DLD1 (cell line): ENCODE data around the gene ART3.
"Not testable (repeated sequence)": the region's sequence is repeated elsewhere in the genome, so short reads cannot be mapped to it uniquely, and the experiment has no call there.

Experiments
- in situ Hi-C: cut with HindIII; loops from 2 replicates; pipeline ENCODE4 v1.10.0; 2017; ENCODE audit warnings: low sequenced_read_pairs

ART3 gene

GRCh38 chr4:76074468-76074867 is at the start of gene ART3:
Gene ART3 (plus strand): TSS chr4:76074709. CDS start chr4:76075890, 1,181 bp downstream.
- in situ Hi-C loops: no loop called here

GRCh38 chr4:76028350-76028765 is 46.2 kb upstream of the ART3 start:
- in situ Hi-C loops: no loop called here

DNA sequence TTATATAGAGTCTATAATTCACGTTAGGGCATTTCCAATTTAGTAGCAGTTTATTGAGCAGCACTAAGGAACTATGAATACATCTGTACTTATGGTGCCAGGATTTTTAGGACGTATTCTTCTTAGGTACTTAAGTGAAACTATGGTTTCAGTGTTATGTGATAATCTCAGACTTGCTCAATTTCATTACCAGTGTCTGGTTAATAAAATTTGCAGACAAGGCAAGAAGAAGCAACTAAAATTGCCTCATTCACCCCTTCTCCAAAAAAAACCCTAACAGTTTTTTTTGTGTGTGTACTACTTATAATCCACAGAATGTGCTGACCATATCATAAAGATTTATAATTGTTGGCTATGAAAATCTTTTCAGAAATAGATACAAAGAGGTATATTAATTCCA is 45.2 kb upstream of the ART3 start:
- in situ Hi-C loops: no loop called here

GRCh38 chr4:76035141-76035540 is 39.4 kb upstream of the ART3 start:
- in situ Hi-C loops: no loop called here

- in situ Hi-C loops: no loop called here
Observed at GRCh38 chr4:76035799-76036380, 38.6 kb upstream of the ART3 start, which contains the start of gene CXCL11. Gene CXCL11 (minus strand): TSS chr4:76036070. CDS start chr4:76035987, 83 bp downstream.

DNA sequence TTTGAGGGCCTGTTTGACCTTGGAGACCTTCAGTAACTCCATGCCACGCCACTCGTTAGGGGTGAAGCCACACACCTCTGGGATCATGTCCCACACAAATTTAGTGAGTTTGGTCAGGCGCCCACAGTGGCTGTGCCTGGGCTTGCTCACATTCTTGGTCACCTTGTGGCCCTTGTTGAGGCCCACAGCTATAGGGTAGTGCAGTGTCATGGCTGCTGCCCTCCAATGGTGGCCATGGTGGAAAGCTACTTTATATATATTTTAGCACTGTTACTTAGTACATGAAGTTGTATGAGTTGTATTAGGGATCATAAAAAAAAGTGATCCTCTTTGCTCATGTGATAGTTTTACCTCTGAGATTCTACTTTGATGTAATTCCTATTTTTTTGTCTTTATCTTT is 37.7 kb upstream of the ART3 start:
- in situ Hi-C loops: no loop called here

DNA sequence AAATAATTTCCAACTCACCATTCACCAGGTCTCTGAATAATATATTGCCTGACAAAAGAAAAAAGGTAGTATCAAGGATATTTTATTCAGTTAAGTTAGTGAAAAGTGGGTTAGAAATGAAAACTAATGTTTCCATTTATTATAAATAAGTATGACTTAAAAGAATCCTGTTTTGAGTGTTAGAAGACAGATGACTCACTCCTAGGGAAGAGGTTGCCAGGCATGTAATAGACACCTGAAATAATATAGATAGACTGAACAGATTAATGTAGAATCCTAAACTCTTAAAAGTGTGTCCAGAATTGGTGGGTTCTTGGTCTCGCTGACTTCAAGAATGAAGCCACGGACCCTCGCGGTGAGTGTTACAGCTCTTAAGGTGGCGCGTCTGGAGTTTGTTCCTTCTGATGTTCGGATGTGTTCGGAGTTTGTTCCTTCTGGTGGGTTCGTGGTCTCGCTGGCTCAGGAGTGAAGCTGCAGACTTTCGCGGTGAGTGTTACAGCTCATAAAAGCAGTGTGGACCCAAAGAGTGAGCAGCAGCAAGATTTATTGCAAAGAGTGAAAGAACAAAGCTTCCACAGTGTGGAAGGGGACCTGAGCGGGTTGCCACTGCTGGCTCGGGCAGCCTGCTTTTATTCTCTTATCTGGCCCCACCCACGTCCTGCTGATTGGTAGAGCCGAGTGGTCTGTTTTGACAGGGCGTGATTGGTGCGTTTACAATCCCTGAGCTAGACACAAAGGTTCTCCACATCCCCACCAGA is 32.1 kb upstream of the ART3 start:
- in situ Hi-C loops: not testable (repeated sequence)

DNA sequence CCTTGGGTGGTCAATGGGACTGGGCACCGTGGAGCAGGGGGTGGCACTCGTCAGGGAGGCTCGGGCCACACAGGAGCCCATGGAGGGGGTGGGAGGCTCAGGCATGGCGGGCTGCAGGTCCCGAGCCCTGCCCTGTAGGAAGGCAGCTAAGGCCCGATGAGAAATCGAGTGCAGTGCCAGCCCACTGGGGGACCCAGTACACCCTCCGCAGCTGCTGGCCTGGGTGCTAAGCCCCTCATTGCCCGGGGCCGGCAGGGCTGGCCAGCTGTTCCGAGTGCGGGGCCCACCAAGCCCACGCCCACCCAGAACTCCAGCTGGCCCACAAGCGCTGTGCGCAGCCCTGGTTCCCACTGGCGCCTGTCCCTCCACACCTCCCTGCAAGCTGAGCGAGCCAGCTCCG is 31.2 kb upstream of the ART3 start:
- in situ Hi-C loops: not testable (repeated sequence)

DNA sequence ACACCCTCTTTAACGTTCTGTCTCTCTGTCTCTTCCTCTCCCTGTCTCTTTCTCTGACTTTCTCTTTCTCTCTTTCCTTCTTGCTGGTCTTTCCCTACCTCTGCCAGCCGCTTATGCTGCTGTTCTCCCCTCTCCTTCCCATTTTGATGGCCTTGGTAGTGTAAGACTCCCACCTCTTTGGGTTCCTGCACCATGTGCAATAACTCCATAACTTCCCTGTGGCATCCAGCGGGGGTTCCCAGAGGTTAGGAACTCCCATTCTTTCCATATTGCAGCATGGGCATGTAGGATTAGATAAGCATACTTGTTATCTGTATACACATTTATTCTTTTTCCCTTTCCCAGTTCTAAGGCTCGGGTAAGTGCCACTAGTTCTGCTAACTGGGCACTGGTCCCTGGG is 29.8 kb upstream of the ART3 start:
- in situ Hi-C loops: not testable (repeated sequence)

- in situ Hi-C loops: not testable (repeated sequence)
Observed at GRCh38 chr4:76049860-76050416, 24.6 kb upstream of the ART3 start.

DNA sequence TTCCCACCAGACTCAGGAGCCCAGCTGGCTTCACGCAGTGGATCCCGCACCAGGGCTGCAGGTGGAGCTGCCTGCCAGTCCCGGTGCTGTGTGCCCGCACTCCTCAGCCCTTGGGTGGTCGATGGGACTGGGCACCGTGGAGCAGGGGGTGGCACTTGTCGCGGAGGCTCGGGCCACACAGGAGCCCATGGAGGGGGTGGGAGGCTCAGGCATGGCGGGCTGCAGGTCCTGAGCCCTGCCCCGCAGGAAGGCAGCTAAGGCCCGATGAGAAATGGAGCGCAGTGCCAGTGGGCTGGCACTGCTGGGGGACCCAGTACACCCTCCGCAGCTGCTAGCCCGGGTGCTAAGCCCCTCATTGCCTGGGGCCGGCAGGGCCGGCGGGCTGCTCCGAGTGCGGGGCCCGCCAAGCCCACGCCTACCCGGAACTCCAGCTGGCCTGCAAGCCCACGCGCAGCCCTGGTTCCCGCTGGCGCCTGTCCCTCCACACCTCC is 23.9 kb upstream of the ART3 start:
- in situ Hi-C loops: not testable (repeated sequence)

DNA sequence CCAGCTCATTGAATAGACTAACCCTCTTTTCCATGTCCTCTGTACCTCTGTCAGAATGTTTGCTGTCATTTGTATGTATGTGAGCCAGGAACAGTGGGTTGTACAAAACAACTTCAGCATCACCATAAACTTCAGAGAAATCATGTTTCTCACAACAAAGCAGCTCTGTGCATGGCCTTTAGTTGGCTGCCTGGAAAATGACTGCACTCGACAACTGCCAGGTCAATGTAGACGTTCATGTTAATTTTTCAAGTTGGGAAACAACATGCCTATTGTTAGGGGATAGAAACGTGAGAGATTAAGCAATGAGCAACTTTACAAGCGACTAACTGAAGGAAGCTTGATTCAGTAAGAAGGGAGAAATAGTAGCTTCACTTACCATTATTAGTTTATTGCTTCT is 20.8 kb upstream of the ART3 start:
- in situ Hi-C loops: no loop called here

- in situ Hi-C loops: loop anchor here (5.0 kb wide), 1 partner anchor 63 kb away; the partner anchor contains the start of gene SDAD1
Observed at GRCh38 chr4:76055016-76055415, 19.5 kb upstream of the ART3 start.

- in situ Hi-C loops: loop anchor here (5.0 kb wide), 1 partner anchor 63 kb away; the partner anchor contains the start of gene SDAD1
Observed at GRCh38 chr4:76055421-76055820, 19.1 kb upstream of the ART3 start.

- in situ Hi-C loops: loop anchor here (5.0 kb wide), 1 partner anchor 66 kb away; the partner anchor contains the start of gene SDAD1
Observed at GRCh38 chr4:76058302-76058701, 16.2 kb upstream of the ART3 start.

DNA sequence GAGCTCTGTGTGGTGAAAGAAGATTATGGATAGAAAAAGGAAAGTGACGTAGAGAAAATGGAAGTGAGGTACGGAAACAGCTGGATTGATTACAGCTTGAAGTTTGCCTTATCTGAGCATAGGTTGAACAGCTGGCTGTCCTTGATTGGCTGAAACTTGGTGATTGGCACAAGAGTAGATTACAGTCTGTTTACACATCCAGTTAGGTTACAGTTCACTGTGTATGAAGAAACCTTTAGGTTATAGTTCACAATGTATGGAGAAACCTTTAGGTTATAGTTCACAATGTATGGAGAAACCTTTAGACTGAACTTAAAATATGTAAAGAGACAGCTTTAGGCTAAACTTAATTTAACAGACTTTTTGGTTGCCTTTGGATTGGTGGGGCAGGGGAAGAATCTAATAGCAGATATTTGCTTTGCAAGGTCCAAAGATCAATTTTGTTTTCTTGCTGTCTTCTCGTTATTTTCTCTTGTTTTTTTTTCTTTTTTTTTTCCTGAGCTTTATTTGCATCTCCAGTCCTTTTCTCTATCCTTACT is 15.6 kb upstream of the ART3 start:
- in situ Hi-C loops: loop anchor here (5.0 kb wide), 1 partner anchor 67 kb away; the partner anchor contains the start of gene SDAD1

DNA sequence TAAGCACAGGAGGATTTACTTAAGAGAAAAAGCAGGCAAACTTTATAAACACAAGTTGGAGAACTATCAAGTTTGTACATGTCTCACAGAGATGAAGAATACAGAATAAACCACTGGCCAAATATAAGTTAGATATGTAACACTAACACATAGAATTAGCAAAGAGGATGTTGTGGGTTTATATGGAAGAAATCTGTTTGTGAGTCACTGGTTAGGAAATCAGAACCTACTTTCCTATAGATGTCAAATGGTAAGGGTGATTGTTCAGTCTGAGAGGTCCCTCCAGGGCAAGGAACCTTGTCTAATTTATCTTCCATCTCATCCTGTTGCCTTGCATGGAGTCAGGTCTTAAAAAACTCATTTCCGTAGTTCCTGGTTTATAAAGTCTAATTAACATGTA is 14.8 kb upstream of the ART3 start:
- in situ Hi-C loops: loop anchor here (5.0 kb wide), 1 partner anchor 67 kb away; the partner anchor contains the start of gene SDAD1

- in situ Hi-C loops: no loop called here
Observed at GRCh38 chr4:76060506-76060905, 14.0 kb upstream of the ART3 start.

- in situ Hi-C loops: no loop called here
Observed at GRCh38 chr4:76061421-76061820, 13.1 kb upstream of the ART3 start.

DNA sequence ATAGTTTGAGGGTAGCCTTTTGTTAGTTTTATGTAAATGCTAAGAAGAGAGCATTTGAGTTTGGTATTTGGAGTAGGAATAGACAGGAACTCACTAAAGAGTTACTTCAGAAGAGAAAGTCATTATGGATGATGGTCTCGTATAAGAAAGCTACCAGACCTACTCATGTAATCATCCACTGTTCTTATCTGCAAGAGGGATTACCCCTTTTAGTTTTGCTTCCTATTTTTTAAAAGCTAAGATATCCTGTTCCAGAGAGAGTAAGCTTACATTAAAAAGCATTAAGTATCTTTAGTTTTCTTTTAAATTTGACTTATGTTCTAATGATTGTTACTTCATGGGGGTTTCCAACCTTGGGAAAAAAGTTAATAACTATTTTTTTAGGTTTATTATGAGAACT is 12.5 kb upstream of the ART3 start:
- in situ Hi-C loops: no loop called here

- in situ Hi-C loops: no loop called here
Observed at GRCh38 chr4:76066546-76066945, 8.0 kb upstream of the ART3 start.
